ENCODE data around the gene STRA8.

Gene STRA8

DNA sequence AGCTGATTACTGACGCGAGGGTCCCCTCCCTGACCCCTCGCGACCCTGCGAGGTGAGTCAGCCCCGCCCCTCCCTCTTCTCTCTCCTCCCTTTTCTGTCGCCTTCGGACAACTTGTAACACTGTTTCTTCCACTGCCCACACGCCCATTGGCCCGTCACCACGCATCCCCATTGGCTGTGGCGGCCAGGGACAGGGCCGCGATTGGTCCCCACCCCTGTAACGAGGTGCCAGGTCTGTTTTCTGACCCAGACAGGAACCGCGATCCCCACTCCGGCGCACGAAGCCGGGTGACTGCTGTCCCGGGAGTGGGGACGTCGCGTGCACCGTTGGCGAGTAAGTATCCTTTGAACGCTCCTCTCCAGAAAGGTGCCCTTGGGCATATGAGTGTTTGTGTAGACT is at the start of gene STRA8:
TSS of gene STRA8 (plus strand) at position 269 of the 400 bp plus-strand sequence. CDS start 6,687 bp downstream, outside the sequence.
- no peak for DNase-seq

- no peak for DNase-seq
Measured at GRCh38 chr7:135184254-135184841, 49.3 kb upstream of the STRA8 start.

DNA sequence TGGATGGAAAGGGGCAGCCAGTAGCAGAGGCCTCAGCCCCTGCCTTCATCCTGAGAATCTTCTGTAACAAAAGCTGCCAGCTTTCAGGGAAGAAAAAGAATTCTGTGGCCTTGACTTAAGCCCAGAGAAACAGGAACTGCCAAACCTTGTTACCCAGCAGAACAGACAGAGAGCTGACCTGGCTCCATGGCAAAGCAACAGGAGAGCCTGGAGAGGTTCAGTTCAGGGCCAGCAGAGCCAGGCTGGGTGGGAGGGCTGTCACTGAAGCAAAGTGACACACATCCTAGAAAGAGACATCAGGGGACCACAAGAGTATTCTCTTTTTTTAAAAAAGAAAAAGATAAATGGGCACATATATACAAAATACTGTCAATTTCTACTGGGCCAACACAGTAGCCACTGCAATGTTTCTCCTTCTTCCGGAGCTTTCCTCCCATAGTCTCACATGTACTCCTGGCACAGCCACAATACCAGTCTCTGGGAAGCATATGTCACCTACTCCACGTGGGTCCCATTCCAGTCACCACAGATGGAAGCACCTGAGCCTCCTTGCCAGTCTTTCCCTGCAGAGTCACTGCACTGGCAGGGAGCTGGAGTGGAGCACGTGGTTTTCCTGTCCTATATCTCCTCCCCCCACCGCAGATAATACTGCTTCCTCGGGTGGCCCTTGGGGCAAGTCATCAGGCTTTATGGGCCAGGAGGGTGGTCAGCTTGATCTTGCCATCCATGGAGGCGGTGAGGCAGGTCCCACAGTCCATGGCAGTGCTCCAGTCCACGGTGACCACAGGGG is 48.0 kb upstream of the STRA8 start:
- DNase-seq: no peak

DNA sequence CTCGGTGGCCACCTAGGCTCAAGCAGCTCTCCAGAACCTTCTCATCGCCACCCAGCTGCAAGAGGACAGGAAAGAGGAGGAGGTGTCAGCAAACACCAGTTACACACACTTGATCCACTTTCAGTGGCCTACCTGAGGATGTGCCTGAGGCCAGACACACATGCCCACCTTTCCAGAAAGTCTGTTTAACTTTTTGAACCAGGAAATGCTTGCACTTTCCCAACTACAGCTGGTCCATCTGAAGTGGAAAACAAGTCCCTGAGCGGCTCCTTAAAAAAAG is 47.4 kb upstream of the STRA8 start:
- no peak for DNase-seq

DNA sequence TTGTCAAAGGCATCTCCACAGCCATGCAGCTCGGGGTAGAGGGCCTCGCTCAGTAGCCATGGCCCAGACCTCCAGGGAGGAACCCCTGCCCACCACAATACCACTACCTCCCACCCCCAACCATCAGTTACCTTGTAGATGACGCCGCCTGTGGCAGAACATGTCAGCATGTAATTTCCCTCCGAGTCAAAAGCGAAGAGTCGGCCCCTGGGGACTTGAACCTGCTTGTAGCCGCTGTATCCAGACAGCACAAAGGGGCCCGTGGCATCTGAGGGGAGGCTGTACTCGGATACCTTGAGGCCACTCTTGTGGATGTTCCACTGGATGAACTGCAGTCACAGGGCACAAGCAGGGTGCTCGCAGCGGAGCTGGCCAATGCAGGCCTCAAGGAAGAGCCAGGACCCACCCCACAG is 46.8 kb upstream of the STRA8 start:
- DNase-seq: no peak

GRCh38 chr7:135188298-135188984 is 45.2 kb upstream of the STRA8 start:
- DNase-seq: no peak

DNA sequence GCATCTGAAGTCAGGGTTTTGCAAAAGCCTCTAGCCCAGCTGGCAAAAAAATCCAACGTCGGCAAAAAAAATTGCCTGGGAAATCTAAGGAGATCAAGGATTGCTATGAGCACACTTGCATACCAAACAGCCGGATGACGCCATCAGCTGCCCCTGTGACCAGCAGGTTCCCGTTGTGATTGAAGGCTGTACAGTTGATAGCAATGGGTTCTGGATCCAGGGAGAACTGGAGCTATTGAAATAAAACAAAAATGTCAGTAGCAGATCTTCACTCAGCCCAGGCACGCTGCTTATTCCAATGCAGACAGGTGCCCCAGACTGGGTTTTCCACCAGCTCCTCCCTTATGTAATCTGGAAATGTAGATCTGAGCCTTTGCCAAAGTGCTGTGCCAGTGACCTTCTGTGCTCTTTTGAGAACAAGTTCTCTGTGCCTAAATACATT is 44.4 kb upstream of the STRA8 start:
- no peak for DNase-seq

DNA sequence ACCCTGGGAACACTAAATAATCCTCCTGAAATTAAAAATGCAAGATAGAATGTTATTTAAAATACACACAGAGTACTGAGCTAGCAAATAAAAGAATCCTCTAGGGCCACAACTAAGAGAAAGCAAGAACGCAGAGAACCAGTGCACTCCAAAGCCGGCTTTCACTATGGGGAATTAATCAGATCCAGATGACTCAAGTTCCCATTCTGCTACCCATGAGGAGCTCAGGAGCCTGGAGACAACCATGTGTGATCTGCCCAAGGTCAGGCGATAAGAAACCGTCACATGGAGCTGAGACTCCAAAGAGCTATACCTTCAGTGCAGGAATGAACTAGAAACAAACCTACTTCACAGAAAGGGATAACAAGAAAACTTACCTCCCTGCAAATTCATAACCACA is 43.7 kb upstream of the STRA8 start:
- DNase-seq: no peak

DNA sequence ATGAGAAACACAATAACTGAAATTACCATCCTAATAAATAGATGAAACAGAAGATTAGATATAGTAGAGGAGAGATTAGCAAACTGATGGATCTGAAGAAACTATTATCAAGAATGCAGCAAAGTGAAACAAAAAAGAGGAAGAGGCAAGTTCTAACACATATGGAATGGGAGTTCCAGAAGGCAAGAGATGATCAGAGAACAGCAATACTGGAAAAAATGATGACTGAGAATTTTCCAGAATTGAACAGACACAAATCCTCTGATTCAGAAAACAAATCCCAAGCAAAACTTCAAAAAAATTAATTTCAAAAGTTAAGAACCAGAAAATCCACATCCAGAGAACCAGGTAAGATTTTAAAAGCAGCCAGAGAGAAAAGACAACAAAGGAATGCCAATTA is 42.9 kb upstream of the STRA8 start:
- no peak for DNase-seq

- DNase-seq: no peak
Measured at GRCh38 chr7:135192914-135193536, 40.6 kb upstream of the STRA8 start.

- DNase-seq: no peak
Measured at GRCh38 chr7:135193615-135194081, 40.0 kb upstream of the STRA8 start.

- DNase-seq: no peak
Measured at GRCh38 chr7:135194494-135195095, 39.0 kb upstream of the STRA8 start.

DNA sequence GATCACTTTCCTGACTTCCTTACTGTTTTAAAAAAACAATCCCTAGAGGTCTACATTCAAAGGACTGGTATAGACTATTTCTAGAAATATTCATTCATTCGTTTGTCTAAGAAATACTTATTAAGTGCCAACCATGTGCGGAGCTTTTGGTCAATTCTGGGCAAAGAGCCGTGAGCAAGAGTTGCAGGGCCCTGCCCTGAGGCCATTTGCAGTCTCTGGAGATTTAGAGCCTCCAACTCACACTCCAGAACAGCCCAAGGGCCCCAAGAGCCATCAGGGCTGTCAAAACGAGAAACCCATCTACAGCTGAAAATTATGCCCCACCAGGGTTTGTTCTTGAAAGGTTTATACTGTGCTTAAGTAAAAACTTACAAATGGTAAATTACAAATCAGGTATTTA is 38.5 kb upstream of the STRA8 start:
- DNase-seq: no peak

DNA sequence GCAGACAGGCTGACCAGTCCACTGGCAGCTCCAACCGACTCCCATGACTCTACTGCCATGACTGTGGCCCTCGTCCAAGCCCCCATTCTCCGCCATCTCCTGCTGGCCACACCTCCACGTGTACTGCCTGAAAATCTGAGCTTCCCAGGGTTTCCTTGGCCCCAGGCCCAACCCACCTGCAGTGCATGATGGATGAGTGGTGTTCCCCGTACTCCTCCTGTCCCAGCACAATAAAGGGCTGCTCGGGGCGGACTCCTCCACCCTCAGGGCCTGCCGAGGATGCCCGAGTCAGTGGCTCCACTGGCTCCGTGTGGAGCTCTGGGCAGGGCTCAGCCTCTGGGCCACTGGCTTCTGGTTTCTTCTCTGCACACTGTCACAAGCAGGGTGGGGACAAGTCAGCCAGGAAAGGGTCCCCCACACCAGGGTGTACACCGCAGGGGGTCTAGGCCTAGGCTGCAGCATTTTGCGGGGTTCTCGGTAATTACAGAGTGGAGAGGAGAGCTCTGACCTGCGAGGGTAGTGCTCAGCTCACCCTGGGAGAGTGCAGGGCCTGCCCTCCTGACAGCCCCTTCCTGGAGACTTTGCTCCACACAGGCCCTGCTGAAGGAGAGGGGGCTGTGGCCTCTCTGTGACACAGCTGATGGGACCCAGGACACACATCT is 37.5 kb upstream of the STRA8 start:
- DNase-seq: no peak

- no peak for DNase-seq
Measured at GRCh38 chr7:135197343-135197742, 36.3 kb upstream of the STRA8 start.

- DNase-seq: no peak
Measured at GRCh38 chr7:135197906-135198655, 35.6 kb upstream of the STRA8 start.

- no peak for DNase-seq
Measured at GRCh38 chr7:135199439-135199838, 34.2 kb upstream of the STRA8 start.

DNA sequence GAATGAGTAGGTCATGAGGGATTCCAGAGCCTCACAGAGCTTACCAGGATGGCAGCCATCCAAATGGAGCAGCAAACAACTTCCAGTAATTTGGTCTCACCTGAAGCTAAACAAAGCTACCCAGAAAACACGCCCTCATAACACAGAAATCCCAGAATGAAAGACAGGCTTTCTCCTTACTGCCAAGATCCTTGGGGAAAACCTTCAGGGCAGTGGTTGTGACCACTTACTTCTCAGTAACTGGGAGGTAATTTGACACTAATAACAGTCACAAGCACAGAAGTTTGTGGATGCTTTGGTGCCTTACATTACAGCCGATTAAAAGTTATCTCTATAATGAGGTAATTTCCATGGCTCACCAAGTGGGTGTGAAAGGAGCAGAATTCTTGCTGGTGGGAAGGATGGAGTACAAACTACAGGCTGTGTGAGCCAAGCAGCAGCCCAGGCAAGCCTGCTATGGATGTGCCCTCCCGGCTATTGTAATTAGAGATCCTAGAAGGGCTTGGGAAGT is 32.8 kb upstream of the STRA8 start:
- DNase-seq: no peak

DNA sequence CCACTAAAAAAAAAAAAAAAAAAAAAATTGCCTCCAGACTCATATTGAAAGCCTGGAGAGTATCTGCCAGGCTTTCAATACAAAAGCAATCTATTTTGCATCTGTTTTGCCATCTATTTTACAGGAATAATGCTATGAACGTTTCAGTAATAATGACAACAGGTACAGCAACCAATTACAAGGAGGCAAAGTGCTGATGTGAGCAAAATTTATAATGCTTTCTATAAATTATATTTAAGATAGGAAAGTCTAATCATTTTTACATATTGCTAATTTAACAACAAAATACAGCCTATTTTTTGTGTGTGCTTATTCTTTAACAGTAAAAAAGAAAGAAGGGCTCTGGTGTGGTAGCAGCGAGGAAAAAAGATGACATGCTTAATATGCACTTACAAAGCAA is 32.3 kb upstream of the STRA8 start:
- DNase-seq: no peak

GRCh38 chr7:135204341-135204749 is 29.3 kb upstream of the STRA8 start:
- no peak for DNase-seq

DNA sequence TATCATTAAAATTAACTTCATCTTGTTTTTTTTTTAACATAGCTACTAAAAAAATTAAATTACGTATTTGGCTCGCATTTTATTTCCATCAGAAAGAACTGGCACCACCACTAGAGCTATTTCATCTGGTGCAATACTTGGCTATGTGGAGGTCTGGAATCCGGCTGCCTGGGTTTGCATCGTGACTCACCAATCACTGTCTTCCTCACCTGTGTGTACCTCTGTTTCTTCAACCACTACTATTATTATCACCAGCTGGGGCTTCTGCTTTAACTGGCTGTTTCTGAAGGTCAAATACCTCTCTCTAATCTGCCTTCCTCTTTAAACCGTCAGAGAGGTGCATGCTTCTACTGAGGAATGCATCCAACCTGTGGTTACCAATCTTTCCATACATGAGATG is 28.8 kb upstream of the STRA8 start:
- no peak for DNase-seq

DNA sequence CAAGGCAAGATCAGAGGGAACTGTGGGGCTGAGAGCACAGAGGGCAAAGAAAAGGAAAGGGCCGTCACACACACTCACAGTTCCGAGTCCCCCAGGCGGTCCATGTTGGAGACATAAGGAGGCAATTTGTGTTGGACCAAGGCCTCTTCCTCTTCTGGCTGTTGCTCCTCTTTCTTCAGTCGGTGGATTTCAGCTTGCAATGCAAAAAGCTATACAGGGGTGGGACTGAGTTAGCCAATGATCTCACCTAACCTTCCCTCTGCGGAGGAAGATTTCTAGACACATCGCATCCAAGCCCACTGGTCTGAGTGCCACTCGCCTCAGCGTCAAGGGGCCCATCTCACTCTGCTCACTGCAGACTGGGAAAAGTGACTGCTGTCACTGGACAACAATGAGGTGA is 27.8 kb upstream of the STRA8 start:
- DNase-seq: no peak
